H1 (cell line): ENCODE results near the gene TMEM221. TPM values are rescaled to one million over a fixed set of nuclear protein-coding genes. Genes with fewer than 3 reads are reported as not detected.

Experiments
- CTCF ChIA-PET: fragments of 300-600 bp; sonication (Branson Sonifier 250); formaldehyde crosslinking; loops from one replicate; lab custom pipeline; 2021; ENCODE audit not compliant: partially characterized antibody; lab: Charles Lee
- POLR2A ChIA-PET: fragments of 300-600 bp; sonication (Branson Sonifier 250); formaldehyde crosslinking; loops from one replicate; lab custom pipeline; 2021; ENCODE audit warnings: inconsistent platforms; ENCODE audit not compliant: partially characterized antibody; lab: Charles Lee
- DNase-seq, 2 experiments: peaks; one replicate each; pipeline versions ENCODE4 v3.0.0 to v3.0.0-alpha.2; 2010 to 2022; ENCODE audit warnings: low spot score in 2 of 2, low read depth in 1 of 2, mixed read lengths in 1 of 2
- FAIRE-seq: peaks from 2 replicates; lab custom pipeline; 2011; peaks lifted over from hg19 to GRCh38; lab: Jason Lieb, UNC
- H2AFZ ChIP-seq: 2 replicates; pipeline ENCODE4 v1.8.1; 2012; ENCODE audit warnings: low read length, inconsistent platforms
- H2AK5ac ChIP-seq: 2 replicates; pipeline ENCODE4 v1.6.1; 2013; ENCODE audit warnings: low read depth, low read length
- H2BK120ac ChIP-seq: replicated peaks from 2 replicates; pipeline ENCODE3; 2013; ENCODE audit warnings: low read depth, low read length, inconsistent platforms
- H2BK12ac ChIP-seq: 2 replicates; pipeline ENCODE4 v1.6.1; 2013; ENCODE audit warnings: low read depth, low read length
- H2BK15ac ChIP-seq: 2 replicates; pipeline ENCODE4 v1.6.1; 2013; ENCODE audit warnings: low read length
- H2BK20ac ChIP-seq: 2 replicates; pipeline ENCODE4 v1.6.1; 2013; ENCODE audit warnings: low read length
- H2BK5ac ChIP-seq: 2 replicates; pipeline ENCODE4 v1.6.1; 2013; ENCODE audit warnings: low read depth, low read length
- H3K14ac ChIP-seq: 2 replicates; pipeline ENCODE4 v1.6.1; 2013; ENCODE audit warnings: inconsistent platforms; ENCODE audit not compliant: insufficient read length
- H3K18ac ChIP-seq: 2 replicates; pipeline ENCODE4 v1.6.1; 2013; ENCODE audit warnings: low read length; ENCODE audit errors: extremely low read depth
- H3K23ac ChIP-seq: 2 replicates; pipeline ENCODE4 v1.6.1; 2013; ENCODE audit warnings: inconsistent platforms; ENCODE audit not compliant: insufficient read length
- H3K23me2 ChIP-seq: 2 replicates; pipeline ENCODE4 v1.6.1; 2013; ENCODE audit warnings: low read depth, low read length
- H3K27ac ChIP-seq: 2 replicates; pipeline ENCODE4 v1.6.1; 2011; ENCODE audit warnings: low read depth, low read length, inconsistent platforms
- H3K27me3 ChIP-seq, 4 experiments: replicated peaks in 1 of 4; 1 replicate in 1 of 4; 2 replicates in 3 of 4; pipeline versions ENCODE4 v1.6.1 to v1.8.1; 2011 to 2013; ENCODE audit warnings: low read length in 3 of 4, mild to moderate bottlenecking in 3 of 4, inconsistent platforms in 2 of 4, mixed read lengths in 2 of 4, moderate library complexity in 1 of 4; ENCODE audit not compliant: control insufficient read depth in 3 of 4, insufficient read depth in 3 of 4; ENCODE audit errors: extremely low read depth in 1 of 4
- H3K36me3 ChIP-seq, 4 experiments: 2 replicates each; pipeline versions ENCODE4 v1.6.1 to v1.8.1; 2011 to 2013; ENCODE audit warnings: mild to moderate bottlenecking in 4 of 4, low read length in 3 of 4, moderate library complexity in 2 of 4, control low read depth in 1 of 4, inconsistent platforms in 1 of 4; ENCODE audit not compliant: insufficient read depth in 4 of 4, control insufficient read depth in 2 of 4
- H3K4ac ChIP-seq: replicated peaks from 2 replicates; pipeline ENCODE3; 2013; ENCODE audit warnings: low read length, low read depth, mixed read lengths, inconsistent platforms; ENCODE audit not compliant: insufficient read length
- H3K4me1 ChIP-seq, 4 experiments: replicated peaks in 1 of 4; 1 replicate in 1 of 4; 2 replicates in 3 of 4; pipeline versions ENCODE4 v1.6.1 to v1.8.1; 2011 to 2013; ENCODE audit warnings: low read length in 3 of 4, inconsistent platforms in 2 of 4, mixed read lengths in 1 of 4; ENCODE audit not compliant: insufficient read depth in 4 of 4, control insufficient read depth in 3 of 4
- H3K4me2 ChIP-seq, 2 experiments: 2 replicates each; pipeline versions ENCODE4 v1.6.1 to v1.8.1; 2011 to 2013; ENCODE audit warnings: low read depth in 2 of 2, low read length in 2 of 2, control low read depth in 1 of 2, inconsistent platforms in 1 of 2, mild to moderate bottlenecking in 1 of 2; ENCODE audit not compliant: insufficient read depth in 1 of 2
- H3K4me3 ChIP-seq, 4 experiments: fragments of 200-600, 300-600 bp in 1 of 4; sonication (generic), shearing (Covaris generic), sonication (Bioruptor Twin) in 1 of 4; 2 replicates each; pipeline versions ENCODE4 v1.5.1 to v1.8.1; 2011 to 2016; ENCODE audit warnings: low read length in 4 of 4, low read depth in 3 of 4, control low read depth in 2 of 4, inconsistent platforms in 2 of 4, mild to moderate bottlenecking in 2 of 4, mixed read lengths in 1 of 4, moderate library complexity in 1 of 4; ENCODE audit not compliant: insufficient read depth in 2 of 4; ENCODE audit errors: extremely low read depth in 1 of 4
- H3K56ac ChIP-seq: replicated peaks from 2 replicates; pipeline ENCODE3; 2013; ENCODE audit warnings: low read depth, mild to moderate bottlenecking, mixed read lengths, low read length, inconsistent platforms; ENCODE audit not compliant: insufficient read length
- H3K79me1 ChIP-seq: 2 replicates; pipeline ENCODE4 v1.6.1; 2013; ENCODE audit warnings: low read depth, low read length, control low read depth
- H3K79me2 ChIP-seq, 2 experiments: 2 replicates each; pipeline versions ENCODE4 v1.6.1 to v1.8.1; 2012 to 2013; ENCODE audit warnings: low read length in 2 of 2, mild to moderate bottlenecking in 2 of 2, inconsistent platforms in 1 of 2; ENCODE audit not compliant: insufficient read depth in 2 of 2, control insufficient read depth in 1 of 2
- H3K9ac ChIP-seq, 4 experiments: replicated peaks in 1 of 4; 1 replicate in 1 of 4; 2 replicates in 3 of 4; pipeline versions ENCODE4 v1.6.1 to v1.8.1; 2011 to 2013; ENCODE audit warnings: low read depth in 3 of 4, low read length in 3 of 4, control low read depth in 2 of 4, mild to moderate bottlenecking in 2 of 4, moderate library complexity in 2 of 4, inconsistent platforms in 1 of 4; ENCODE audit errors: extremely low read depth in 1 of 4
- H3K9me3 ChIP-seq, 2 experiments: 2 replicates each; pipeline versions ENCODE4 v1.6.1 to v1.8.1; 2012 to 2013; ENCODE audit warnings: mild to moderate bottlenecking in 2 of 2, moderate library complexity in 2 of 2, control low read depth in 1 of 2, inconsistent platforms in 1 of 2, low read depth in 1 of 2, low read length in 1 of 2, mixed read lengths in 1 of 2; ENCODE audit not compliant: insufficient read depth in 2 of 2
- H4K20me1 ChIP-seq, 2 experiments: replicated peaks in 1 of 2; 2 replicates each; pipeline versions ENCODE3 to v1.8.1; 2011 to 2013; ENCODE audit warnings: inconsistent platforms in 2 of 2, low read length in 2 of 2, mild to moderate bottlenecking in 1 of 2; ENCODE audit not compliant: insufficient read depth in 2 of 2, control insufficient read depth in 1 of 2
- H4K5ac ChIP-seq: 2 replicates; pipeline ENCODE4 v1.6.1; 2013; ENCODE audit warnings: low read length, low read depth, mixed read lengths, inconsistent platforms; ENCODE audit not compliant: insufficient read length
- H4K8ac ChIP-seq: 2 replicates; pipeline ENCODE4 v1.8.0; 2013; ENCODE audit warnings: mild to moderate bottlenecking, moderate library complexity, low read length, inconsistent platforms; ENCODE audit not compliant: insufficient read depth; ENCODE audit errors: extremely low read depth
- H4K91ac ChIP-seq: replicated peaks from 2 replicates; pipeline ENCODE3; 2013; ENCODE audit warnings: low read length, mixed read lengths, inconsistent platforms; ENCODE audit not compliant: insufficient read length
- ATF2 ChIP-seq: IDR thresholded peaks from 2 replicates; pipeline ENCODE4 v1.6.1; 2012; ENCODE audit warnings: low read length, inconsistent platforms
- CREB1 ChIP-seq: IDR thresholded peaks from 2 replicates; pipeline ENCODE4 v1.6.1; 2012; ENCODE audit warnings: inconsistent platforms
- EGR1 ChIP-seq: IDR thresholded peaks from 2 replicates; pipeline ENCODE4 v1.6.1; 2011; ENCODE audit warnings: low read depth, low read length, borderline replicate concordance
- GTF2F1 ChIP-seq: IDR thresholded peaks from 2 replicates; pipeline ENCODE4 v1.6.1; 2012; ENCODE audit warnings: low read depth, low read length, improper control_type of control experiment, borderline replicate concordance
- RBBP5 ChIP-seq: IDR thresholded peaks from 2 replicates; pipeline ENCODE4 v1.7.1; 2012; ENCODE audit warnings: low read depth, mild to moderate bottlenecking, inconsistent platforms, low read length, moderate library complexity, borderline replicate concordance
- SP1 ChIP-seq: IDR thresholded peaks from 2 replicates; pipeline ENCODE4 v1.6.1; 2011; ENCODE audit warnings: low read depth, low read length
- SRF ChIP-seq: IDR thresholded peaks from 2 replicates; pipeline ENCODE4 v1.6.1; 2011; ENCODE audit warnings: mild to moderate bottlenecking, low read depth, low read length, moderate library complexity
- TAF1 ChIP-seq: IDR thresholded peaks from 2 replicates; pipeline ENCODE4 v1.6.1; 2011; ENCODE audit warnings: mild to moderate bottlenecking, low read depth, low read length
- TCF12 ChIP-seq: IDR thresholded peaks from 2 replicates; pipeline ENCODE4 v1.6.1; 2011; ENCODE audit warnings: low read depth, mild to moderate bottlenecking, low read length
- TEAD4 ChIP-seq: IDR thresholded peaks from 2 replicates; pipeline ENCODE4 v1.6.1; 2012; ENCODE audit warnings: low read depth, low read length, inconsistent platforms, mixed read lengths
- USF2 ChIP-seq: IDR thresholded peaks from 2 replicates; pipeline ENCODE4 v1.6.1; 2011; ENCODE audit warnings: low read length, improper control_type of control experiment
- WGBS, 2 experiments: shearing (Covaris generic) in 1 of 2; methylation state at CpG; one replicate each; pipeline versions ENCODE4 v1.1.6 to v1.1.7; 2013 to 2015; ENCODE audit warnings: low lambda C conversion rate in 2 of 2, mixed read lengths in 2 of 2, inconsistent platforms in 1 of 2, low coverage in 1 of 2, missing lambda C conversion rate in 1 of 2; ENCODE audit not compliant: insufficient replicate concordance in 2 of 2, insufficient coverage in 1 of 2, insufficient read length in 1 of 2; ENCODE audit errors: extremely low coverage in 1 of 2, missing lambda C conversion rate in 1 of 2; 5-methylcytosine and 5-hydroxymethylcytosine counted together
- polyA plus RNA-seq, 7 experiments: library from polyadenylated mRNA; depleted of rRNA in 3 of 7; stranded (reverse) in 5 of 7; unstranded in 2 of 7; fragments of >200 nt in 5 of 7; fragments of 200-250 nt in 2 of 7; gene quantifications; 1 replicate in 5 of 7; 2 replicates in 1 of 7; 4 replicates in 1 of 7; pipeline versions ENCODE4 v1.2.1 to v1.2.3, GENCODE V29; 2011 to 2013; ENCODE audit warnings: missing spikeins in 2 of 7, mixed read lengths in 2 of 7
- total RNA-seq: library from RNA; stranded (reverse); fragmentation: NEBNext Ultra II Directional; extraction: Animal tissue kit (Norgen Biotek cat#: 25700); gene quantifications from 2 replicates; pipeline ENCODE4 v1.2.1, GENCODE V29; 2021

Gene TMEM221
- total and polyA plus RNA-seq, 2 of the 8 experiments (the other 6 are each of a cell fraction or from before 2014, with no cell fraction given): 1.4 to 2.0 TPM

GRCh38 chr19:17398902-17399527, 49.5 kb downstream of the TMEM221 start:
- peaks cover 4% of the 10 kb centered on the region; the same call in 1 of the 2 replicates for H3K23me2 ChIP-seq
- no peaks in the 10 kb centered on the region; a peak in 1 of 7 replicates for H3K27me3 ChIP-seq
- no peak overlapping the region for H2BK20ac ChIP-seq
- no peak overlapping the region for H4K8ac ChIP-seq
- H3K79me1 ChIP-seq: no peaks in the 10 kb centered on the region
- H3K23ac ChIP-seq: no peak overlapping the region
- H3K27ac ChIP-seq: no peak overlapping the region
- H3K4me3 ChIP-seq: no peak overlapping the region
- no peak overlapping the region for H2AK5ac ChIP-seq
- no peak overlapping the region for H2BK12ac ChIP-seq
- no peak overlapping the region for H3K56ac ChIP-seq
- 93% methylated on average over 8 of the region's 8 CpGs; no CpG with 5 or more reads in 1 of the 2 experiments for WGBS, 2 experiments
- no peak overlapping the region for H3K18ac ChIP-seq
- no peak overlapping the region for H4K5ac ChIP-seq
- H3K4me2 ChIP-seq: no peak overlapping the region
- H3K4me1 ChIP-seq: peaks cover 0 to 6% (median under 1%) of the 10 kb centered on the region in 4 experiments; a peak in 4 of 7 replicates
- no peak overlapping the region for H2BK15ac ChIP-seq
- H4K91ac ChIP-seq: no peak overlapping the region
- no peak overlapping the region for H3K9ac ChIP-seq
- POLR2A ChIA-PET: interaction anchor here (1.7 to 2.6 kb wide), 3 partner anchors 14 to 110 kb away, joined by 3 to 9 read pairs (median 5); partner anchors contain the start of gene MVB12A
- FAIRE-seq (no peak), DNase-seq (no peak)
- H2AFZ ChIP-seq: no peak overlapping the region
- H3K79me2 ChIP-seq: no peaks in the 10 kb centered on the region
- H3K14ac ChIP-seq: no peak overlapping the region
- no peaks in the 10 kb centered on the region for H3K9me3 ChIP-seq
- H2BK120ac ChIP-seq: no peak overlapping the region
- CTCF ChIA-PET: interaction anchor here (1.3 to 2.2 kb wide), 4 partner anchors 8 to 67 kb away, joined by 5 to 9 read pairs (median 6); partner anchors contain the start of gene TMEM221
- H3K4ac ChIP-seq: no peak overlapping the region
- H3K36me3 ChIP-seq: peaks cover 0 to 20% (median 1%) of the 10 kb centered on the region in 4 experiments; a peak in 4 of 8 replicates
- H4K20me1 ChIP-seq: no peaks in the 10 kb centered on the region
- H2BK5ac ChIP-seq: no peak overlapping the region
- TF ChIP-seq USF2: no peak
- TF ChIP-seq EGR1: no peak
- TF ChIP-seq SRF: no peak
- no peak for TF ChIP-seq ATF2
- TF ChIP-seq TAF1: no peak
- TF ChIP-seq SP1: no peak
- TF ChIP-seq CREB1: no peak
- no peak for TF ChIP-seq GTF2F1
- TF ChIP-seq RBBP5: no peak
- TF ChIP-seq TCF12: no peak
- no peak for TF ChIP-seq TEAD4
